ENCODE data around the gene DSCAML1.

- no peak for TF ChIP-seq EZH2 (IDR thresholded peaks at IDR 0.05; ENCODE audit: insufficient read depth, poor library complexity, severe bottlenecking)
- no peak for TF ChIP-seq EZH2phosphoT487 (IDR thresholded peaks at IDR 0.05; ENCODE audit: insufficient read depth, low read depth)
Observed at GRCh38 chr11:117705866-117706265, 91.2 kb downstream of the DSCAML1 start.
